Uterus (tissue), 2 donors: ENCODE data around the gene BAD.

Experiments
- CTCF ChIP-seq, 4 experiments: fragments of 200-600 bp in 2 of 4; fragments of 450-650 bp in 2 of 4; sonication (generic) in 2 of 4; IDR thresholded peaks; one replicate each; pipeline ENCODE4 v1.5.1; 2016 to 2019; ENCODE audit warnings: antibody characterized with exemption in 4 of 4, mild to moderate bottlenecking in 2 of 4, moderate library complexity in 1 of 4
- POLR2A ChIP-seq, 2 donors: fragments of 450-650 bp; IDR thresholded peaks; one replicate each; pipeline ENCODE4 v1.6.1; 2016; ENCODE audit warnings: antibody characterized with exemption in 2 of 2, mild to moderate bottlenecking in 1 of 2, moderate library complexity in 1 of 2

GRCh38 chr11:64238076-64238475, 46.4 kb downstream of the BAD start:
- TF ChIP-seq CTCF (IDR thresholded peaks at IDR 0.05) (no peak), POLR2A (IDR thresholded peaks at IDR 0.05) (no peak)
